ENCODE data around the gene ATP1B1.

GRCh38 chr1:169117014-169117413 lies 10.5 kb downstream of the ATP1B1 start:
- TF ChIP-seq CTCF (IDR thresholded peaks at IDR 0.05 in 8 of 11, conservative IDR thresholded peaks at IDR 0.05 in 3 of 11): no peak
- TF ChIP-seq POLR2AphosphoS5 (IDR thresholded peaks at IDR 0.05): no peak

All from spleen (tissue), 7 donors.